Smooth muscle cell (in vitro differentiated cells): ENCODE data around the gene ZNF491. TPM values are rescaled to one million over a fixed set of nuclear protein-coding genes. Genes with fewer than 3 reads are reported as not detected.

Source experiments
- DNase-seq: peaks from one replicate; lab custom pipeline; 2025; ENCODE audit not compliant: unreplicated experiment; lab: John Stamatoyannopoulos, UW
- H2AFZ ChIP-seq: fragments of 200-600 bp; sonication (generic); 2 replicates; pipeline ENCODE4 v1.6.0; 2016; ENCODE audit warnings: antibody characterized with exemption, low read depth, mild to moderate bottlenecking
- H3F3A ChIP-seq: fragments of 200-600 bp; sonication (generic); 2 replicates; pipeline ENCODE4 v1.6.0; 2017; ENCODE audit warnings: antibody characterized with exemption, low read depth
- H3K27ac ChIP-seq: fragments of 200-600 bp; sonication (generic); 2 replicates; pipeline ENCODE4 v1.5.1; 2016; ENCODE audit warnings: low read depth, mild to moderate bottlenecking
- H3K27me3 ChIP-seq: fragments of 200-600 bp; sonication (generic); 2 replicates; pipeline ENCODE4 v1.6.1; 2016; ENCODE audit warnings: low read depth, mild to moderate bottlenecking
- H3K36me3 ChIP-seq: fragments of 200-600 bp; sonication (generic); 2 replicates; pipeline ENCODE4 v1.5.1; 2016; ENCODE audit warnings: low read depth
- H3K4me1 ChIP-seq: fragments of 200-600 bp; sonication (generic); 2 replicates; pipeline ENCODE4 v1.5.1; 2016; ENCODE audit warnings: low read depth
- H3K4me2 ChIP-seq: fragments of 200-600 bp; sonication (generic); 2 replicates; pipeline ENCODE4 v1.6.0; 2016; ENCODE audit warnings: mild to moderate bottlenecking
- H3K4me3 ChIP-seq: fragments of 200-600 bp; sonication (generic); 2 replicates; pipeline ENCODE4 v1.5.1; 2016; ENCODE audit warnings: mild to moderate bottlenecking
- H3K79me2 ChIP-seq: fragments of 200-600 bp; sonication (generic); 2 replicates; pipeline ENCODE4 v1.6.0; 2016; ENCODE audit warnings: low read depth, mild to moderate bottlenecking
- H3K9ac ChIP-seq: fragments of 200-600 bp; sonication (generic); 2 replicates; pipeline ENCODE4 v1.6.0; 2016; ENCODE audit warnings: low read depth
- H3K9me3 ChIP-seq: fragments of 200-600 bp; sonication (generic); replicated peaks from 2 replicates; pipeline ENCODE4 v1.5.1; 2016; ENCODE audit warnings: low read depth
- H4K20me1 ChIP-seq: fragments of 200-600 bp; sonication (generic); 2 replicates; pipeline ENCODE4 v1.6.0; 2016; ENCODE audit warnings: low read depth
- CTCF ChIP-seq: fragments of 200-600 bp; sonication (generic); IDR thresholded peaks from 2 replicates; pipeline ENCODE4 v1.5.1; 2017; ENCODE audit warnings: borderline replicate concordance, mild to moderate bottlenecking, antibody characterized with exemption; ENCODE audit not compliant: insufficient read depth, poor library complexity, severe bottlenecking
- WGBS: methylation state at CpG from one replicate; pipeline ENCODE4 v1.1.7; 2016; ENCODE audit warnings: low lambda C conversion rate; 5-methylcytosine and 5-hydroxymethylcytosine counted together
- polyA plus RNA-seq: library from polyadenylated mRNA; unstranded; fragments of >200 nt; fragmentation: Nextera tagmentation; extraction: Ambion mirVana; gene quantifications from 2 replicates; pipeline ENCODE4 v1.2.1, GENCODE V29; 2016
- total RNA-seq: library from RNA; depleted of rRNA; stranded (reverse); fragments of >200 nt; gene quantifications from 2 replicates; pipeline ENCODE4 v1.2.3, GENCODE V29; 2014

ZNF491 gene
- total and polyA plus RNA-seq, 2 experiments from 2014 or later = 1.1 to 6.1 TPM

DNA sequence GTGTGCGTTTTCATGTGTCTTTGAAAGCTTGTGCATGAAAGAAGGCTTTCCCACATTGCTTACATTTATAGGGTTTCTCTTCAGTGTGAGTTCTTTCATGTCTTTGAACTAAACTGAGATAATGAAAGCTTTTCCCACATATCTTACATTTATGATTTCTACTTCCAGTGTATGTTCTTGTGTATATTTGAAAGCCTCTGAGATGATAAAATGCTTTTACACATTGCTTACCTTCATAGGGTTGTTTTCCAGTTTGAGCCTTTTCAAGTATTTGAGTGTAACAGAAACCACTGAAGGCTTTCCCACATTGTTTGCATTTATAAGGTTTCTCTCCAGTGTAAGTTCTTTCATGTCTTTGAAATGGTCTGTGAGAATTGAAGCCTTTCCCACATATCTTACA lies 41.4 kb upstream of the ZNF491 start:
- no peaks in the 10 kb centered on the region for H3K36me3 ChIP-seq
- 63% methylated on average over 1 of the region's 1 CpG for WGBS
- H3K9me3 ChIP-seq = peaks cover under 1% of the 10 kb centered on the region
- no peaks in the 10 kb centered on the region for H3F3A ChIP-seq
- no peaks in the 10 kb centered on the region for H4K20me1 ChIP-seq
- no peak overlapping the region for H3K4me2 ChIP-seq
- H3K9ac ChIP-seq = no peak overlapping the region
- no peak for TF ChIP-seq CTCF
- H3K4me1 ChIP-seq = no peaks in the 10 kb centered on the region
- H3K27ac ChIP-seq = no peak overlapping the region
- H3K27me3 ChIP-seq = no peaks in the 10 kb centered on the region
- H3K4me3 ChIP-seq = no peak overlapping the region
- H2AFZ ChIP-seq = no peak overlapping the region
- no peaks in the 10 kb centered on the region for H3K79me2 ChIP-seq
- no peak for DNase-seq

GRCh38 chr19:11759805-11760204 lies 38.5 kb upstream of the ZNF491 start:
- Histone ChIP-seq H3K27ac (no peak overlapping the region), H3K9ac (no peak overlapping the region), H3K4me3 (no peak overlapping the region), H2AFZ (no peak overlapping the region), H3K27me3 (no peaks in the 10 kb centered on the region), H3K79me2 (no peaks in the 10 kb centered on the region), H4K20me1 (no peaks in the 10 kb centered on the region), H3K4me1 (no peaks in the 10 kb centered on the region), H3K4me2 (no peak overlapping the region), H3K9me3 (no peaks in the 10 kb centered on the region), H3K36me3 (no peaks in the 10 kb centered on the region), H3F3A (no peaks in the 10 kb centered on the region)
- DNase-seq = no peak
- 81% methylated on average over 7 of the region's 7 CpGs for WGBS
- TF ChIP-seq CTCF = no peak

GRCh38 chr19:11763117-11763516 lies 35.2 kb upstream of the ZNF491 start:
- no peaks in the 10 kb centered on the region for H3K9me3 ChIP-seq

More at GRCh38 chr19:11763117-11763516, 35.2 kb upstream of the ZNF491 start:
- H3F3A ChIP-seq = no peaks in the 10 kb centered on the region
- no peak for TF ChIP-seq CTCF
- H3K4me2 ChIP-seq = no peak overlapping the region
- H3K79me2 ChIP-seq = no peaks in the 10 kb centered on the region
- no peaks in the 10 kb centered on the region for H3K27me3 ChIP-seq
- no peak overlapping the region for H3K9ac ChIP-seq
- DNase-seq = no peak
- H3K4me1 ChIP-seq = no peaks in the 10 kb centered on the region
- no peaks in the 10 kb centered on the region for H4K20me1 ChIP-seq
- 76% methylated on average over 3 of the region's 3 CpGs for WGBS
- no peak overlapping the region for H2AFZ ChIP-seq
- H3K4me3 ChIP-seq = no peak overlapping the region
- H3K27ac ChIP-seq = no peak overlapping the region
- no peaks in the 10 kb centered on the region for H3K36me3 ChIP-seq
